Fibroblast of upper back skin (primary cell): ENCODE measurements around the gene TMEM151A.

ENCODE experiments used
- DNase-seq: peaks from one replicate; pipeline ENCODE4 v3.0.0-alpha.2; 2013

Gene TMEM151A

GRCh38 chr11:66284526-66285078 lies 7.1 kb upstream of the TMEM151A start:
- DNase-seq = no peak

GRCh38 chr11:66285250-66285947 lies 6.3 kb upstream of the TMEM151A start:
- no peak for DNase-seq

GRCh38 chr11:66286699-66287098 lies 5.0 kb upstream of the TMEM151A start:
- DNase-seq = no peak

- DNase-seq = no peak
Measured at GRCh38 chr11:66287211-66287888, 4.3 kb upstream of the TMEM151A start.

GRCh38 chr11:66287889-66288670 lies 3.6 kb upstream of the TMEM151A start:
- no peak for DNase-seq

GRCh38 chr11:66288671-66289547 lies 2.8 kb upstream of the TMEM151A start, which contains the start of gene YIF1A:
TSS of gene YIF1A (minus strand) at chr11:66289143. CDS start at chr11:66288985, 158 bp downstream.
- peak; percentile 100 for DNase-seq

- no peak for DNase-seq
Measured at GRCh38 chr11:66289548-66290329, 2.0 kb upstream of the TMEM151A start.

- no peak for DNase-seq
Measured at GRCh38 chr11:66290330-66290621, 1.4 kb upstream of the TMEM151A start.

- no peak for DNase-seq
Measured at GRCh38 chr11:66291303-66291705, 390 bp upstream of the TMEM151A start.

- no peak for DNase-seq
Measured at GRCh38 chr11:66292543-66293332, 1.0 kb downstream of the TMEM151A start.

GRCh38 chr11:66293352-66293751 lies 1.7 kb downstream of the TMEM151A start:
- DNase-seq = no peak

GRCh38 chr11:66293777-66294625 lies 2.3 kb downstream of the TMEM151A start:
- DNase-seq = no peak

GRCh38 chr11:66294626-66295620 lies 3.2 kb downstream of the TMEM151A start:
- no peak for DNase-seq

GRCh38 chr11:66297610-66298009 lies 5.9 kb downstream of the TMEM151A start:
- no peak for DNase-seq

GRCh38 chr11:66299186-66299585 lies 7.5 kb downstream of the TMEM151A start:
- no peak for DNase-seq

GRCh38 chr11:66302656-66303055 lies 11.0 kb downstream of the TMEM151A start:
- no peak for DNase-seq

- no peak for DNase-seq
Measured at GRCh38 chr11:66309475-66309874, 17.8 kb downstream of the TMEM151A start.

GRCh38 chr11:66310324-66310723 lies 18.6 kb downstream of the TMEM151A start:
- DNase-seq = no peak
